Ishikawa (cell line): Measurements from ENCODE around the gene FGF14.

Source experiments
- CEBPB ChIP-seq: IDR thresholded peaks from 2 replicates; pipeline ENCODE4 v1.6.1; 2012
- CREB1 ChIP-seq: IDR thresholded peaks from 2 replicates; pipeline ENCODE4 v1.6.1; 2012; ENCODE audit warnings: low read depth
- EGR1 ChIP-seq: IDR thresholded peaks from 2 replicates; pipeline ENCODE4 v1.6.1; 2012
- EP300 ChIP-seq: IDR thresholded peaks from 2 replicates; pipeline ENCODE4 v1.6.1; 2012; ENCODE audit warnings: borderline replicate concordance
- FOXM1 ChIP-seq: IDR thresholded peaks from 2 replicates; pipeline ENCODE4 v1.6.1; 2012; ENCODE audit warnings: low read depth, borderline replicate concordance
- MAX ChIP-seq: IDR thresholded peaks from 2 replicates; pipeline ENCODE4 v1.6.1; 2012
- NFIC ChIP-seq: IDR thresholded peaks from 2 replicates; pipeline ENCODE4 v1.6.1; 2012
- RAD21 ChIP-seq: IDR thresholded peaks from 2 replicates; pipeline ENCODE4 v1.6.1; 2012; ENCODE audit warnings: low read depth
- REST ChIP-seq: IDR thresholded peaks from 2 replicates; pipeline ENCODE4 v1.6.1; 2012; ENCODE audit warnings: low read depth, mild to moderate bottlenecking
- TAF1 ChIP-seq: IDR thresholded peaks from 2 replicates; pipeline ENCODE4 v1.6.1; 2012; ENCODE audit warnings: low read depth, mild to moderate bottlenecking
- TCF12 ChIP-seq: IDR thresholded peaks from 2 replicates; pipeline ENCODE4 v1.6.1; 2012; ENCODE audit warnings: low read depth
- USF1 ChIP-seq: IDR thresholded peaks from 2 replicates; pipeline ENCODE4 v1.6.1; 2012
- YY1 ChIP-seq: IDR thresholded peaks from 2 replicates; pipeline ENCODE4 v1.6.1; 2012; ENCODE audit warnings: low read depth
- ZBTB7A ChIP-seq: IDR thresholded peaks from 2 replicates; pipeline ENCODE4 v1.6.1; 2012; ENCODE audit warnings: low read depth

- TF ChIP-seq NFIC (no peak), TAF1 (no peak), CREB1 (no peak), MAX (no peak), REST (no peak), ZBTB7A (no peak), EP300 (no peak), RAD21 (no peak), USF1 (no peak), YY1 (no peak), FOXM1 (no peak), EGR1 (no peak), TCF12 (no peak), CEBPB (no peak)
Measured at GRCh38 chr13:102128216-102128810, 273.5 kb downstream of the FGF14 start.
